ENCODE results near the gene LGALS3BP. TPM values are rescaled to one million over a fixed set of nuclear protein-coding genes. Genes with fewer than 3 reads are reported as not detected.

LGALS3BP gene
- total and polyA plus RNA-seq, 4 donors = 66.0 to 224 (median 79.2) TPM

- TF ChIP-seq CTCF (IDR thresholded peaks at IDR 0.05; ENCODE audit: low read depth, low read length, missing input control) (no peak), RXRA (IDR thresholded peaks at IDR 0.05) (no peak), EGR1 (IDR thresholded peaks at IDR 0.05; ENCODE audit: low read depth in 2 of 2) (no peak), HNF4A (conservative IDR thresholded peaks at IDR 0.05) (no peak), HNF4G (IDR thresholded peaks at IDR 0.05) (no peak), TAF1 (conservative IDR thresholded peaks at IDR 0.05) (no peak), MAX (IDR thresholded peaks at IDR 0.05) (no peak)
These were observed 40.1 kb downstream of the LGALS3BP start (continued) for GRCh38 chr17:78939615-78940014.

GRCh38 chr17:78937561-78937960 is 42.2 kb downstream of the LGALS3BP start:
- Histone ChIP-seq H3K4me1 (ENCODE audit: control insufficient read depth in 4 of 4, insufficient read depth in 4 of 4, low read length in 3 of 4) (peaks cover 0 to 4% (median 1%) of the 10 kb centered on the region in 4 donors), H3K9me3 (ENCODE audit: control insufficient read depth in 4 of 4, low read length in 3 of 4) (no peaks in the 10 kb centered on the region), H3K36me3 (ENCODE audit: control insufficient read depth in 4 of 4, insufficient read depth in 3 of 4, low read depth in 1 of 4, low read length in 3 of 4) (no peaks in the 10 kb centered on the region), H3K9ac (ENCODE audit: low read depth in 1 of 2, low read length in 2 of 2) (no peak overlapping the region), H3K27ac (ENCODE audit: low read depth in 1 of 2, low read length in 2 of 2) (no peak overlapping the region), H3K4me3 (ENCODE audit: low read depth in 1 of 3, low read length in 3 of 3) (no peak overlapping the region), H3K27me3 (ENCODE audit: control insufficient read depth in 4 of 4, insufficient read depth in 4 of 4, low read length in 3 of 4) (no peaks in the 10 kb centered on the region)
- 83% methylated on average over 11 of the region's 11 CpGs for WGBS
- DNase-seq (ENCODE audit: low spot score) = no peak
- no peak for TF ChIP-seq JUND (IDR thresholded peaks at IDR 0.05)
- TF ChIP-seq RAD21 (IDR thresholded peaks at IDR 0.05) = no peak

GRCh38 chr17:78935419-78936323 is 44.1 kb downstream of the LGALS3BP start:
- Histone ChIP-seq H3K9ac (ENCODE audit: low read depth in 1 of 2, low read length in 2 of 2) (no peak overlapping the region), H3K27me3 (ENCODE audit: control insufficient read depth in 4 of 4, insufficient read depth in 4 of 4, low read length in 3 of 4) (no peaks in the 10 kb centered on the region), H3K4me1 (ENCODE audit: control insufficient read depth in 4 of 4, insufficient read depth in 4 of 4, low read length in 3 of 4) (peaks cover 0 to 4% (median 1%) of the 10 kb centered on the region in 4 donors), H3K4me3 (ENCODE audit: low read depth in 1 of 3, low read length in 3 of 3) (no peak overlapping the region), H3K27ac (ENCODE audit: low read depth in 1 of 2, low read length in 2 of 2) (no peak overlapping the region), H3K36me3 (ENCODE audit: control insufficient read depth in 4 of 4, insufficient read depth in 3 of 4, low read depth in 1 of 4, low read length in 3 of 4) (no peaks in the 10 kb centered on the region), H3K9me3 (ENCODE audit: control insufficient read depth in 4 of 4, low read length in 3 of 4) (no peaks in the 10 kb centered on the region)
- TF ChIP-seq RAD21 (IDR thresholded peaks at IDR 0.05) = no peak
- no peak for TF ChIP-seq YY1 (IDR thresholded peaks at IDR 0.05)
- no peak for TF ChIP-seq SP1 (IDR thresholded peaks at IDR 0.05)
- TF ChIP-seq NR2F2 (IDR thresholded peaks at IDR 0.05) = no peak
- TF ChIP-seq HNF4G (IDR thresholded peaks at IDR 0.05) = no peak
- no peak for TF ChIP-seq MAX (IDR thresholded peaks at IDR 0.05)
- TF ChIP-seq CTCF (IDR thresholded peaks at IDR 0.05; ENCODE audit: low read depth, low read length, missing input control) = no peak
- no peak for TF ChIP-seq FOXA2 (IDR thresholded peaks at IDR 0.05)
- no peak for TF ChIP-seq REST (IDR thresholded peaks at IDR 0.05)
- TF ChIP-seq EGR1 (IDR thresholded peaks at IDR 0.05; ENCODE audit: low read depth in 2 of 2) = no peak
- TF ChIP-seq ATF3 (IDR thresholded peaks at IDR 0.05) = no peak
- no peak for TF ChIP-seq GABPA (IDR thresholded peaks at IDR 0.05 in 1 of 2, conservative IDR thresholded peaks at IDR 0.05 in 1 of 2)
- no peak for TF ChIP-seq HNF4A (conservative IDR thresholded peaks at IDR 0.05)
- no peak for TF ChIP-seq JUND (IDR thresholded peaks at IDR 0.05)
- TF ChIP-seq RXRA (IDR thresholded peaks at IDR 0.05) = no peak
- TF ChIP-seq TAF1 (conservative IDR thresholded peaks at IDR 0.05) = no peak
- TF ChIP-seq ZBTB33 (IDR thresholded peaks at IDR 0.05) = no peak
- TF ChIP-seq FOXA1 (IDR thresholded peaks at IDR 0.05) = no peak
- WGBS = 86% methylated on average over 33 of the region's 33 CpGs
- no peak for DNase-seq (ENCODE audit: low spot score)
